Spinal cord (tissue), 10 donors: ENCODE data around the gene RNF112. TPM values are rescaled to one million over a fixed set of nuclear protein-coding genes. Genes with fewer than 3 reads are reported as not detected.

ENCODE experiments used
- DNase-seq, 6 donors: peaks; one replicate each; pipeline versions ENCODE4 v3.0.0 to v3.0.0-alpha.2; 2013 to 2015; ENCODE audit warnings: low spot score in 6 of 6, low read depth in 4 of 6
- H3K27ac ChIP-seq: one replicate; pipeline ENCODE4 v1.5.1; 2013; ENCODE audit warnings: low read depth, low read length, control low read depth
- H3K27me3 ChIP-seq: one replicate; pipeline ENCODE4 v1.6.1; 2013; ENCODE audit warnings: low read length; ENCODE audit not compliant: control insufficient read depth, insufficient read depth
- H3K36me3 ChIP-seq: one replicate; pipeline ENCODE4 v1.6.1; 2013; ENCODE audit warnings: low read length; ENCODE audit not compliant: control insufficient read depth, insufficient read depth
- H3K4me1 ChIP-seq: one replicate; pipeline ENCODE4 v1.6.1; 2013; ENCODE audit warnings: low read length; ENCODE audit not compliant: control insufficient read depth, insufficient read depth
- H3K4me3 ChIP-seq: one replicate; pipeline ENCODE4 v1.5.1; 2013; ENCODE audit warnings: low read depth, low read length, control low read depth
- H3K9me3 ChIP-seq: one replicate; pipeline ENCODE4 v1.6.1; 2013; ENCODE audit warnings: low read length; ENCODE audit not compliant: control insufficient read depth, insufficient read depth
- WGBS: methylation state at CpG from one replicate; pipeline ENCODE4 v1.1.5; 2013; ENCODE audit warnings: missing lambda C conversion rate; ENCODE audit not compliant: insufficient coverage; 5-methylcytosine and 5-hydroxymethylcytosine counted together
- polyA plus RNA-seq, 2 donors: library from polyadenylated mRNA; unstranded; fragments of 120-200 nt; gene quantifications; one replicate each; pipeline ENCODE4 v1.2.1, GENCODE V29; 2013; ENCODE audit not compliant: insufficient read length in 2 of 2
- total RNA-seq, 2 donors: library from RNA; depleted of rRNA in 1 of 2; stranded (reverse); fragments of 120-200 nt in 1 of 2; fragments of >200 nt in 1 of 2; gene quantifications; one replicate each; pipeline versions ENCODE4 v1.2.3 to v1.2.4, GENCODE V29; 2013 to 2014
- donor health status: healthy.

RNF112 gene
- total and polyA plus RNA-seq, 4 donors: 7.9 to 31.8 (median 18.7) TPM

DNA sequence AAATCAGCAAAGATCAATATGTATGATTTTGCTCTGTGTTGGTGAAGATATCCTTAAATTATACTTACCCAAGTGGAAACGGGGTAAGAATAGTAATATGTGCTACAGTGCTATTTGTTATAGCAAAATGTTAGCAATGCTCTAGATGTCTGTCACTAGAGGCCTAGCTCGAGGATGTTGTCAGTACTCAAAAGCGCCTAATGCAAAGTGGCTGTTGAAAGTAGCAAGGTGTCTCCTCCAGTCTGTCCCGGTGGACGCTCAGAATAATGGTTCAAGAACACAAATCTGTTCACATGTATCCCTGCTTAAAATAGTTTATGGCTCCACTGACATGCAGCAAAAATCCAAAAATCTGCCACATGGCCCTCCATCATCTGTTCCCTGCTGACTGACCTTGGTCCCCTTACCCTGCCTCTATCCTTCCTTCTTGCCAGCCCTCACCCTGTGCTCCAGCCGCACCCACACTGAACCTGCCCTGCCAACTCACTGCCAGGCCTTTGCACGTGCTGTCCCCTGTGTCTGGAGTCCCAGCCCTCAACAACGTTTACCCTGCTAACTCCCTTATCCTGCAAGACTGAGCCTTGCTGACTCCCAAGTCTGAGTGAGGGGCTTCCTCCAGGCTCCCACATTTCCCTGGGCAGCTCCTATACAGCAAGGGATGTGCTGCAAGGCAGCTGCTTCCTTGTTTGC, 9.6 kb upstream of the RNF112 start:
- Histone ChIP-seq H3K27me3 (no peaks in the 10 kb centered on the region), H3K27ac (no peak overlapping the region), H3K4me3 (no peak overlapping the region), H3K36me3 (no peaks in the 10 kb centered on the region), H3K9me3 (no peaks in the 10 kb centered on the region), H3K4me1 (peaks cover 18% of the 10 kb centered on the region)
- 85% methylated on average over 8 of the region's 8 CpGs for whole genome bisulfite sequencing
- no peak for DNase-seq

DNA sequence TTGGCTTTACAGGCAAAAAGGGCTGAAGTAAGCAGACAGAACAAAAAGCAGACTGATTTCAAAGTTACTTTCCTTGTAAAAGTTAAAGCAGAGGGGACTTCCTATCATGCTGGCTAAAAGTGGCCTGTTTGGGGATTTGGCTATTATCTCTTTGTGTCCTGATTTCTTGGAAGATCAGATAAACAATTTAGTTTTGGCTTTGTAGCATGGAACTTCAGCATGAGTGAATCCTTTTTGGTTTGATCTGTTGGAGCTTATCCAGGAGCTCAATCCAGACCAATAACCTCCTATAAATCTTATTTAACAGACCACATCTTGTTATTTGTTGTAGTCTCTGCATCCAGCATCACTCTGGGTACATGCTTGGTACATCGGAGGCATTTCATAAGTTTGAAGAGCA, 8.9 kb upstream of the RNF112 start:
- Histone ChIP-seq H3K9me3 (no peaks in the 10 kb centered on the region), H3K4me1 (peaks cover 18% of the 10 kb centered on the region), H3K4me3 (no peak overlapping the region), H3K36me3 (no peaks in the 10 kb centered on the region), H3K27ac (no peak overlapping the region), H3K27me3 (no peaks in the 10 kb centered on the region)
- no peak for DNase-seq
- WGBS: 80% methylated on average over 1 of the region's 1 CpG

DNA sequence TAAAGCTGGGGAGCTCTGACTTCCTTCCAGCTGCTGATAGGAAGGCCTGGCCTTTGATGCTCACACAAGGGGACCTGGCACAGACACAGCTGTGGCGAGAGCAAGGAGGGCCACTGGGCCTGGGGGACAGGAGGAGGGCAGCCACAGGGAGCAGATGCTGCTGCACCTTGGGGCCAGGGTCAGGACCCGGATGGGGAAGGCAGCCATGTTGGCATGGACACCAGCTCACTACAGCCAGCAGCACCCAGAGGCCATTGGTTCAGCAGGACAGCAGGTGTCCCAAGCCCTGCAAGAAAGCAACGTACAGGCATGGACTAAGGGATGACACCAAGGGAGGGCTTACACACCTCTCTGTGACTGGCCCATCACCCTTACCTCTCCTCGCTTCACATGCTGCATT, 8.0 kb upstream of the RNF112 start:
- no peak for DNase-seq
- 92% methylated on average over 4 of the region's 4 CpGs for WGBS
- H3K4me1 ChIP-seq: peaks cover 12% of the 10 kb centered on the region

DNA sequence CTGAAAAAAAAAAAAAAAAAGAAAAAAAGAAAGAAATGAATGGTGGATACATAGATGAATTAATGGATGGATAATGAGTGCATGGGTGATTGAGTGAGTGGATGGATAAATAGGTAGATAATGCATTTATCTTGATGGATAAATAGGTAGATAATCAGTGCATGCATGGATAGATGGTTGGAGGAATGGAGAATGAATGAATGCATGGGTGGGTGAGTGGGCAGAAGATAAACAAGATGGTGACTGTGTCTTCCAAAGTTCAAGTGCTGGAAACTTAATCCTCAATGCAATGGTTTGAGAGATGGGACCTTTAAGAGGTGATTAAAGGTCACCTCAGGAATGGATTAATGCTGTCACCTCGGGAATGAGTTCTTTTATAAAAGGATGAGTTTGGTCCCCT, 6.8 kb upstream of the RNF112 start:
- no CpG with 5 or more reads among the region's 1 CpG for WGBS
- Histone ChIP-seq H3K4me3 (no peak overlapping the region), H3K4me1 (peaks cover 7% of the 10 kb centered on the region), H3K9me3 (no peaks in the 10 kb centered on the region), H3K27ac (no peak overlapping the region), H3K36me3 (no peaks in the 10 kb centered on the region), H3K27me3 (no peaks in the 10 kb centered on the region)
- no peak for DNase-seq

More for the DNA sequence above, 8.0 kb upstream of the RNF112 start:
- Histone ChIP-seq H3K36me3 (no peaks in the 10 kb centered on the region), H3K9me3 (no peaks in the 10 kb centered on the region), H3K27me3 (no peaks in the 10 kb centered on the region), H3K4me3 (no peak overlapping the region), H3K27ac (no peak overlapping the region)

DNA sequence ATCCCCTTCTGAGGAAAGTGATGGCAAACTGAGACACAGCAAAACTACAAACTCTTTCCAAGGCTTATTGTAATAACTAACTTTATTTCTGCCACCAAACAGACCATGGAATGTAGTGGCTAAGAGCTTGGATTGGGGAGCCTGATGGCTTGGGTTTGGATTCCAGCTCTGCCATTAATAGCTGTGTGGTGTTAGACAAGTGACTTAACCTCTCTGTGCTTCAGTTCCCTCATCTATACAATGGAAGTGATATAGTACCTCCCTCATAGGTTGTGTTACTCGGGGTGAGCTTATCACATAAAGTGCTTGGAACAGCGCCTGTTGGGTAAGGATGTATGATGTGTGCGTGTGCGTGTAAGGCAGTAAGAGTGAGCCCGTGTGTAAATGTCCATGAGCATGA, 5.9 kb upstream of the RNF112 start:
- no peak overlapping the region for H3K4me3 ChIP-seq
- 71% methylated on average over 5 of the region's 5 CpGs for WGBS
- H3K36me3 ChIP-seq: no peaks in the 10 kb centered on the region
- no peaks in the 10 kb centered on the region for H3K27me3 ChIP-seq
- H3K4me1 ChIP-seq: peaks cover 13% of the 10 kb centered on the region
- H3K9me3 ChIP-seq: no peaks in the 10 kb centered on the region
- DNase-seq: no peak
- H3K27ac ChIP-seq: no peak overlapping the region

DNA sequence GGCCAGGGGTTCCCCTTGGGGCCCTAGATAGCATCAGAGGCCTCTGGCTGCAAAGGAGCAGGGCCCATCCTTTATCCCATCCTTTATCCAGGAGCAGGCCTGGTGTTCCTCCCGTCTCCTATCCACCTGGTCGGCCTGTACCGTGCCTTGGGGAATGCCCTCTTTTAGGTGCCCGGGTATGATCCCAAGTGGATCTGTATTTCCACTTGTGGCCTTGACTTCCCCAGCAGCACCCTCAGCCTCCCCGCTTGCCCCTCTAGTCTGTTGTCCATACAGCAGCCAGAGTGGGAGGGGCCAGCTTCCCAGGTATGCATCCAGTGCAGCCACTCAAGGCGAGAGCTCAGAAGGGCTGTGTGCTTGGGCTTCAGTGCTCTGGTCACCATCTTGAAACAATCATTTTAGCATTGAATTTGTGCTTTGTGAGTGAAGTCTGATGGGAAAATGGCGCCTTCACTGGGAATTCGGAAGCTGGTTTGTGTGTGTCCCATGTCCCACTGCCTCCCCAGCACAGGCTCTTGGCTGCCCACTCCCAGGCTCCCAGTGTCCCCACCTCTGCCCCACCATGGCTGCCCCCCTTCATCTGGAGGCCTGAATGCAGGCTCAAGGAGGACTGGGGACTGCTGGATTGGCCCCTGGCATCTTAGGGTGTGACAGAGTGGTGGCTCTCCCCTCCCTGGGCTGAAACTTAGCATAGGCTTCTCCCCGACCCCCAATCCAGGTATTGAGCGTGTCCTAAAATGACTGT, 3.3 kb upstream of the RNF112 start:
- H3K27ac ChIP-seq: no peak overlapping the region
- WGBS: 96% methylated on average over 7 of the region's 10 CpGs

DNA sequence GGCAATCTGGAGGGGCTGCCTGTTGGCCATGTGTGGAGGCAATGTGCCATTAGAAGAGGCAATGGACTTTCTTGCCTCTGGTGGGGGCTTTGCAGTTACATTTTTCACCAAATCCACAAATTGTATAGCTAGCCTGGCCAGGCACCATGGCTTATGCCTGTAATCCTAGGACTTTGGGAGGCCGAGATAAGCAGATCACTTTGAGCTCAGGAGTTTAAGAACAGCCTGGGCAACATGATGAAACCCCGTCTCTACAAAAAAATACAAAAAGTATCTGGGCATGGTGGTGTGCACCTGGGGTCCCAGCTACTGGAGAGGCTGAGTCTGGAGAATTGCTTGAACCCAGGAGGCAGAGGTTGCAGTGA, 2.7 kb upstream of the RNF112 start:
- Histone ChIP-seq H3K27me3 (no peaks in the 10 kb centered on the region), H3K36me3 (peaks cover 12% of the 10 kb centered on the region), H3K4me3 (no peak overlapping the region), H3K4me1 (peaks cover 38% of the 10 kb centered on the region), H3K27ac (no peak overlapping the region), H3K9me3 (no peaks in the 10 kb centered on the region)
- no peak for DNase-seq
- WGBS: 89% methylated on average over 2 of the region's 2 CpGs

More for the DNA sequence above, 3.3 kb upstream of the RNF112 start:
- Histone ChIP-seq H3K4me1 (peaks cover 36% of the 10 kb centered on the region), H3K4me3 (no peak overlapping the region), H3K9me3 (no peaks in the 10 kb centered on the region), H3K27me3 (no peaks in the 10 kb centered on the region), H3K36me3 (peaks cover 7% of the 10 kb centered on the region)
- DNase-seq: no peak

DNA sequence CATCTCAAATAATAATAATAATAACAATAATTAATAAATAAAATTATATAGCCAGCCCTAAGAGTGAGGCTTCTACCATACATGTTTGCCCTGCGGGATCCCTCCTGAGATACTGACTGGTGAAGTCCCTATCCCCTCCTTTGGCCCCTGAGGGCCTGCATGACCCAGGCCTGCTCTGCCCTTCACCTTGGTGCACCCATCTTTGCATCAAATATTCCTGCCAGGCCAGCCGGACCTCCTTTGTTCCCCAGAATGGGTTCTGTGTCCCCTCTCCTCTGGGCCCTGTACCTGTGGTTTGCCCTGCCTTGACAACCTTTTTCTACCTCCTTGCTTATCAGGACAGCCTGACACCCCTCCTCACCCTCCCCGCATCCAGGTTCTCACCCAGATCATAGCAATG, 2.0 kb upstream of the RNF112 start:
- Histone ChIP-seq H3K27ac (no peak overlapping the region), H3K9me3 (no peaks in the 10 kb centered on the region), H3K4me3 (no peak overlapping the region), H3K36me3 (peaks cover 20% of the 10 kb centered on the region), H3K4me1 (peaks cover 45% of the 10 kb centered on the region), H3K27me3 (no peaks in the 10 kb centered on the region)
- WGBS: 97% methylated on average over 2 of the region's 3 CpGs
- DNase-seq: no peak

DNA sequence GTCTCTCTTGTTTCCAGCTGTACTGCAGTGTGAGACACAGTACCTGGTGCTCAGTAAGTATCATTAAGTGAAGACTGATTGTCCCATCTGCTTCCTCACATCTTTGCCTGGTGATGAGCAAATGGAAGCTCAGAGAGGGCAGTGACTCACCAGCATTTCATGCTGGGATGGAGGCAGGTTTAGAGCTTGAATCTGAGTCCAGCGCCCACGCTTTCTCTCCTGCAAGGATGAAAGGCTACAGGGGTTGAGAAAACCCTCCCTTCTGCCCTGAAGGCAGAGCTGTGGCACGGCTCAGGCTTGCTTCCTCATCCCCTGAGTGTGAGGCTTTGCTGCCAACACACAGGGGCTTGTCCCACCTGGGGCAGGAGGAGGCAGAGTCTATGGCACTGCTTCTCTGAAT, 1.5 kb upstream of the RNF112 start:
- Histone ChIP-seq H3K27me3 (no peaks in the 10 kb centered on the region), H3K4me1 (peaks cover 50% of the 10 kb centered on the region), H3K27ac (no peak overlapping the region), H3K36me3 (peaks cover 24% of the 10 kb centered on the region), H3K9me3 (no peaks in the 10 kb centered on the region), H3K4me3 (no peak overlapping the region)
- DNase-seq: no peak
- 50% methylated on average over 3 of the region's 3 CpGs for WGBS

DNA sequence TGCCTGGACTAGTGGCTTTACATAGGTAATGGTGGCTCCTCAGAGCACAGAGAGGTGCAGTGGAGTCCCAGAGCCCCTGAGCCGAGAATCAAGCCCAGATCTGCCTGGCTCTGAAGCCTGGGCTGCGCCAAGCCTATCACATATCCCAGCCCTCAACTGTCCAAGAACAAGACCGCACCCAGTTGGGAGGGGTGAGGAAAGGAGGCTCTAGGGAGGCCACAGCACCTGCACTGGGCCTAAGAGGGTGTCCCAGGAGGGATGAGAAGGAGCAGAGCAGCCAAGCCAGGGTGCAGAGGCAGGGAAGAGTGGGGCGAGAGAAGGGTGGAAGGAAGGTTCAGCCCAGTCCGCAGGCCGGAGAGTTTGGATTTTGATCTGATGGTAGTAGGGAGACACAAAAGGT, 941 bp upstream of the RNF112 start:
- Histone ChIP-seq H3K27ac (no peak overlapping the region), H3K4me3 (no peak overlapping the region), H3K36me3 (peaks cover 30% of the 10 kb centered on the region), H3K9me3 (no peaks in the 10 kb centered on the region), H3K27me3 (no peaks in the 10 kb centered on the region), H3K4me1 (peaks cover 50% of the 10 kb centered on the region)
- WGBS: 83% methylated on average over 4 of the region's 6 CpGs
- no peak for DNase-seq
